NAMALWA (cell line): ENCODE results near the gene AGBL5.

Experiments
- DNase-seq: peaks from one replicate; pipeline ENCODE4 v3.0.0-alpha.2; 2015; ENCODE audit warnings: low spot score

Gene AGBL5

GRCh38 chr2:27077231-27077630, 25.8 kb downstream of the AGBL5 start:
- DNase-seq: no peak

- no peak for DNase-seq
Measured at GRCh38 chr2:27078267-27079194, 27.1 kb downstream of the AGBL5 start, which contains the start of gene EMILIN1. Gene EMILIN1 (plus strand): TSS chr2:27078615. CDS start chr2:27079066, 451 bp downstream.

GRCh38 chr2:27079233-27080139, 28.0 kb downstream of the AGBL5 start:
- no peak for DNase-seq

- DNase-seq: no peak
Measured at GRCh38 chr2:27080140-27080469, 28.6 kb downstream of the AGBL5 start.

- DNase-seq: no peak
Measured at GRCh38 chr2:27080603-27080936, 29.1 kb downstream of the AGBL5 start.

- no peak for DNase-seq
Measured at GRCh38 chr2:27081984-27082772, 30.7 kb downstream of the AGBL5 start.

GRCh38 chr2:27082773-27083409, 31.4 kb downstream of the AGBL5 start:
- no peak for DNase-seq

GRCh38 chr2:27083410-27084296, 32.2 kb downstream of the AGBL5 start:
- no peak for DNase-seq

GRCh38 chr2:27084297-27085061, 33.0 kb downstream of the AGBL5 start:
- DNase-seq: no peak

- DNase-seq: no peak
Measured at GRCh38 chr2:27085062-27085672, 33.7 kb downstream of the AGBL5 start.

- no peak for DNase-seq
Measured at GRCh38 chr2:27085673-27086089, 34.2 kb downstream of the AGBL5 start.

GRCh38 chr2:27086090-27086723, 34.7 kb downstream of the AGBL5 start:
- no peak for DNase-seq

GRCh38 chr2:27086724-27087593, 35.5 kb downstream of the AGBL5 start, which contains the start of gene KHK:
Gene KHK (plus strand): TSS chr2:27086772. CDS start chr2:27087260, 488 bp downstream.
- DNase-seq: peak; percentile 97

- no peak for DNase-seq
Measured at GRCh38 chr2:27087823-27088410, 36.4 kb downstream of the AGBL5 start.

GRCh38 chr2:27088634-27089033, 37.2 kb downstream of the AGBL5 start:
- no peak for DNase-seq

GRCh38 chr2:27089111-27089954, 37.9 kb downstream of the AGBL5 start:
- no peak for DNase-seq
